GM19455 (cell line): Measurements from ENCODE around the gene BICD1.

Experiments
- ATAC-seq: cut with Tn5 transposase; IDR thresholded peaks from one replicate; pipeline ENCODE4 v1.9.1; 2021; ENCODE audit not compliant: unreplicated experiment

The BICD1 gene

DNA sequence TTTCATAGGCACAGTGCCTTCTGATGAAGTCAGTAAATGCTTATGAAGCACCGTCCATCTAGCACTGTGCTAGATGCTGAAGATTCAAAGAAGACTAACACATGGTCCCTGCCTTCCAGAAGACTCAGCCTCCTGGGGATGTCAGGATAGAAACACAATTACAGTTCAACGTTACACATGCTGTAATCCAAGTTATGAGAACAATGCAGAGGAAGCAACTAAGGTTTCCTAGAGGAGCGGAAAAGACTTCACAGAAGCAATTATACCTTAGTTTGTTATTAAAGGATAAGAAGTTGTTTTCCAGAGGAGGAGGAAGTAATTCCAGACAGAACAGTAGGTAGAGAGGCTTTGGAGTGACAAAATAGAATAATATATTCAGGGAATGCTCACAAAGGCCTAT lies 225.8 kb downstream of the BICD1 start:
- no peak for ATAC-seq

DNA sequence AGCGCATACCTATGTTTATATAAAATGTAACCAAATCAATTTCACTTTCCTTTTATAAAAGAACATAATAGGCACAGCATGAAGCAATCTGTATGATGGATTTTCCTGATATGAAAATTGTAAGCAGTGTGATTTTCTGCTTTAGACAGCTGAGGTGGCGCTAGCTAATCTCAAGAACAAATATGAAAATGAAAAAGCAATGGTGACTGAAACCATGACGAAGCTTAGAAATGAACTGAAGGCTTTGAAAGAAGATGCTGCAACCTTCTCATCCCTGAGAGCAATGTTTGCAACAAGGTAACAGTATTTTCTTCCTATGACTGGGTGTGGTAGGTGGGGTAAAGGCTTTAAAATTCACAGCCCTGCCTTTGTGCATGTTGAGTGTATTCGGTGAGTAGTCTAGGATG lies 227.7 kb downstream of the BICD1 start:
- ATAC-seq: no peak

GRCh38 chr12:32336261-32336660 lies 229.6 kb downstream of the BICD1 start:
- ATAC-seq: no peak

DNA sequence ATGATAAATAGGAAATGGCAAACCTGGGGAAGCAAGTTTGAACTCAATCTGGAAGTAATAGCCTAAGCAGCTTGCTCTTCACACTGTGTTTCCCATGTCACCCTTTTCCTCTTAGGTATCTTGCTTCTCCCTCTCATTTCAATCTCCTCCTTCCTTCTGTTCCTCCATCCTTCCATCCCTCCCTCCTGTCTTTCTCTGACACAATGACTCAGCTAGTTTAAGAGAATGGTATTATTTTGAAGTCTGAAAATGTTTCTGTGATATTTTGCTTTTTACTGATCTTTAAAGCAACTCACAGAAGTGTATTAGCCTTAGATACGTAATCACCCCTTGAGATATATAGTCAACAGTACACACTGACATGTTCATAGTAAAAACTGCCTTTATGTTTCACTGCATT lies 236.8 kb downstream of the BICD1 start:
- no peak for ATAC-seq

DNA sequence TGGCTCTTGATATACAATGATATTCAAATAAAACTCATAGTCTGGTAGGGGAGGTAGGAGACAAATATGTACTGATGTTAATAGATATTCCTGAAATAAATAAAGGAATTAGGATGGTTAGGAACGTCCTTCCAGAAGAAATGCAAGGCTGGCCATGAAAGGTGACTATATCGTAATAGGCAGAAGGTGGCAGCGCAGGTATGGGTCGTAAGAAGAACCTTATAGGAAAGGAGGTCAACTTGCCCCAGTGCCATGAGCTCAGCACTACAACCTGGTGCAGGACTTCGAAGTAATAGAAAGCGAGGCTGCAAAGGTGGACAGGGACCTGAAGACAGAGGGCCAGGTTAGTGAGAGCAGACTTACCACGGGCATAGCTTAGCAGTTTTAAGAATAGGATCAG lies 237.4 kb downstream of the BICD1 start:
- ATAC-seq: no peak

DNA sequence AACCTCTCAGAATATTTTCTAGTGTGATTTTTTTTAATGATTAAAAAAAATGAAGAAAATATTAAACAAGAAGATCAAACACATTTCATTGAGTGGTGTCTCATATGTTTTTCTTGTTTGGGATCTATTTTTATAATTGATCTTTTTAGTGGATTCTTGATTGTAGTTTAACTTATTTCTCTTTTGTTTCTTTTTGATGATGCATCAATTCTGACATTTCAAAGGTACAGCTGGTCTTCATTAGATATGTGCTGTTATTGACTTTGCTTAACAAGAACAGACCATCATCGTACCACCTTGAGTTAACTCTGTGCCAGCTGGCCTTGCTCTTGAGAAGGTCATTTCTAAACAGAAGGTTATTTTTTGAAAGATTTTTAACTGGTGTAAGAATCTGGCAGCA lies 246.9 kb downstream of the BICD1 start:
- ATAC-seq: no peak

GRCh38 chr12:32357601-32358249 lies 251.1 kb downstream of the BICD1 start:
- no peak for ATAC-seq

GRCh38 chr12:32360956-32361355 lies 254.3 kb downstream of the BICD1 start:
- ATAC-seq: no peak

- ATAC-seq: no peak
Measured at GRCh38 chr12:32362892-32363291, 256.2 kb downstream of the BICD1 start.

DNA sequence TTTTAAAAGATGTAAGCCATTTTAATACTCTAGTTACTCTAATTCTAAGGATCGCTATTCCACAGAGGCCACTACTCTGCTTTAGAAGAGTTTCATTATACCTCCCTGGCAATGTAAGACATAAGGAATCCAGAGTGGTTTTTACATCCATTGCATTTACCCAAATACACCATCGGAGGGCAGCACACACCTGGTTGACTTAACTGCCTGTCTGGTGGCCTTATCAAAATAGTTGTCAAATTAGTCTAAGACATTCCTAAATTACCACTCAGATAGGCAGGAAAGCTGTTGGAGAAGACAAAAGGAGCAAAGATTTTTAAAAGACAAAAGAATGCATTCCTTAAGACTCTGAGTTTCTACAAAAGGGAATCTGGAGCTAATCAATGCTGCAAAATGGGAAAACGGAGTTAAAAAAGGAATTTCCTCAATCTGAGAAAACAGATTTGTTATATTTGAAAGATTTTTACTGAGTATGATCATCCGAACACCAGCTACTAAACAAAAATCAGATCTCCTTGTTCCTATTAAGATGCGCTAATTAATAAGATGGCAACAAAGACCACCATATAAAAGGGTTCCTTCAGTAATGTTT lies 258.9 kb downstream of the BICD1 start:
- no peak for ATAC-seq

GRCh38 chr12:32366714-32367113 lies 260.1 kb downstream of the BICD1 start:
- ATAC-seq: no peak

- ATAC-seq: no peak
Measured at GRCh38 chr12:32367381-32367780, 260.7 kb downstream of the BICD1 start.

DNA sequence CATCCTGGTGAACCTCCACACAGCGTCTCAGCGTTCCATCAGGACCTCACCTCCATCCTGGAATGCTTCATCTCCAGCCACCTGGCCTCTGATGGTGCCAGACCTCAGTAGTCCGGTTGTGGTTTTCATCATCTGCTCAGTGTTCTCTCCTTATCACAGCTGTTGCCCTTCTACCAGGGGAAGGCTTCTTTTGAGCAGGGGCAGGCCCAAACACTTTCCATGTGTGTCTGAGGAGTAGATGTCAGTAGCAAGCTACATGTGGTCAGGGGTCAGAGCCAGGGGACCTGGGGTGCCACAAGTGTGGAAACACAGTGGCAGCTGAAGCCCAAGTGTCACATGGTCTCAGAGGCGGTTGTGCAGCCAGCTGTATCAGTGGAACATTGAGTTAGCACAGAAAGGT lies 262.6 kb downstream of the BICD1 start:
- no peak for ATAC-seq

DNA sequence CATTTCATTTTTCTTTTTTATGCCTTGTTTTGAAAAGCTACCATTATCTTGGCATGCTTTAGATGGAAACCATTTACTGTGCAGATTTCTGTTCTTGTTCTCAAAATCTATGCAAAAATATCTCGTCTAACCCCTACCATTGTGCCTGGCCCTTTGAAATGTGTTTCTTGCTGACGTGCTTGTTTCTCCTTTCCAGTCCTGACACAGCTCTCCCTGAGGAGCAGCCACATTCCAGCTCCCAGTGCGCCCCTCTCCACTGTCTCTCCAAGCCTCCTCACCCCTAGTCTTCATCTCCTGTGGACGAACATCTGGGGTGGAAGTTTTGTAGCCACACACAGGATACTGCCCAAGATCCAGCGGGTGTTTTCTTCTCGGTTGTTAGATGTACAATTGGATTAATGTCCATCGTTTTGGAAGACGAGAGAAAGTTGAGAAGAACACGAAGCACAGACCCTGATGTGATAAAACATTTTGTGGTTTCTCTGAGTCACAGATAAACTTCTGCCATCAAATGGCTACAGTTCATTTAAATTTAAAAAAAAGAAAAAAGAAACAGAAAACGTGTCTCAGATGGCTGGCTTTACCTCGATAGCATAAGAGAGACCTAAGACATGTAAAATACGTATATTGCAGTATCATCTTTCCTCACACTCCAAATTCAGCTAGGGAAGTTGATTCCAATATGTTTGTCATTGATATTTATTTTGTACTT lies 270.9 kb downstream of the BICD1 start:
- no peak for ATAC-seq

- ATAC-seq: no peak
Measured at GRCh38 chr12:32379213-32379612, 272.6 kb downstream of the BICD1 start.

- no peak for ATAC-seq
Measured at GRCh38 chr12:32379667-32380066, 273.0 kb downstream of the BICD1 start.

GRCh38 chr12:32382226-32382625 lies 275.6 kb downstream of the BICD1 start:
- ATAC-seq: no peak

DNA sequence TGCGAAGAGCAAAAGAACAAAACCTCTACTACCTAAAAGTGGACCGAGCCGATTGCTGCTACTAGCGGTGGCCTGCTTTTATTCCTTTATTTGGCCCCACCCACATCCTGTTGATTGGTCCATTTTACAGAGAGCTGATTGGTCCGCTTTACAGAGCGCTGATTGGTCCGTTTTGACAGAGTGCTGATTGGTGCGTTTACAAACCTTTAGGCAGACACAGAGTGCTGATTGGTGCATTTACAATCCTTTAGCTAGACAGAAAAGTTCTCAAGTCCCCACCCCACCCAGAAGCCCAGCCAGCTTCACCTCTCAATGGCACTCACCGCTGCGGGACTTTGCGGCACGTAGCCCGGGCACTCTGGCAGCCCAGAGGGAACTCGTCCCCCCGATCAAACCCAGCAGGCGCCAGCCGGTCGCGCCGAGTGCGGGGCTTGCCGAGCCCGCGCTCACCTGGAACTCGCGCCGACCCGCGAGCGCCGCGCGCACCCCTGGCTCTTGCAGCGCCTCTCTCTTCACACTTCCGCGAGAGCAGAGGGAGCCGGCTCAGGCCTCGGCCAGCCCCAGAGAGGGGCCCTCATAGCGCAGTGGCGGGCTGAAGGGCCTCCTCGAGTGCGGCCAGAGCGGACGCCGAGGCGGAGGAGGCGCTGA lies 284.0 kb downstream of the BICD1 start:
- ATAC-seq: no peak

GRCh38 chr12:32395026-32395425 lies 288.4 kb downstream of the BICD1 start:
- no peak for ATAC-seq

- no peak for ATAC-seq
Measured at GRCh38 chr12:32397696-32398095, 291.0 kb downstream of the BICD1 start.

DNA sequence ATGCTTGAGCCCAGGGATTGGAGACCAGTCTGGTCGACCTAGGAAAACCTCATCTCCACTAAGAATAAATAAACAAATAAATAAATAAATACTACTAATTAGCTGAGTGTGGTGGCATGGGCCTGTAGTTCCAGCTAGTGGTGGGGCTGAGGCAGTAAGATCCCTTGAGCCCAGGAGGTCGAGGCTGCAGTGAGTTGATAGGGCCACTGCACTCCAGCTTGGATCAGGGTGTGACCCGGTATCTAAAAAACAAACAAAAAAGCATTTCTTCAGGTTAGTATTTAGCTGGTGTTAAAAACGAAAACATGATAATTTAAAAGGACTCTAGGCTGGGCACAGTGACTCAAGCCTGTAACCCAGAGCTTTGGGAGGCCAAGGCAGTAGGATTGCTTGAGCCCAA lies 291.5 kb downstream of the BICD1 start:
- no peak for ATAC-seq

- ATAC-seq: no peak
Measured at GRCh38 chr12:32398816-32399369, 292.2 kb downstream of the BICD1 start.
